Measurements from ENCODE around the gene CLASP1.

- TF ChIP-seq, protein P1, sequence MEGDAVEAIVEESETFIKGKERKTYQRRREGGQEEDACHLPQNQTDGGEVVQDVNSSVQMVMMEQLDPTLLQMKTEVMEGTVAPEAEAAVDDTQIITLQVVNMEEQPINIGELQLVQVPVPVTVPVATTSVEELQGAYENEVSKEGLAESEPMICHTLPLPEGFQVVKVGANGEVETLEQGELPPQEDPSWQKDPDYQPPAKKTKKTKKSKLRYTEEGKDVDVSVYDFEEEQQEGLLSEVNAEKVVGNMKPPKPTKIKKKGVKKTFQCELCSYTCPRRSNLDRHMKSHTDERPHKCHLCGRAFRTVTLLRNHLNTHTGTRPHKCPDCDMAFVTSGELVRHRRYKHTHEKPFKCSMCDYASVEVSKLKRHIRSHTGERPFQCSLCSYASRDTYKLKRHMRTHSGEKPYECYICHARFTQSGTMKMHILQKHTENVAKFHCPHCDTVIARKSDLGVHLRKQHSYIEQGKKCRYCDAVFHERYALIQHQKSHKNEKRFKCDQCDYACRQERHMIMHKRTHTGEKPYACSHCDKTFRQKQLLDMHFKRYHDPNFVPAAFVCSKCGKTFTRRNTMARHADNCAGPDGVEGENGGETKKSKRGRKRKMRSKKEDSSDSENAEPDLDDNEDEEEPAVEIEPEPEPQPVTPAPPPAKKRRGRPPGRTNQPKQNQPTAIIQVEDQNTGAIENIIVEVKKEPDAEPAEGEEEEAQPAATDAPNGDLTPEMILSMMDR (IDR thresholded peaks at IDR 0.05; ENCODE audit: poor library complexity): no peak
- no peak for TF ChIP-seq EZH2 (IDR thresholded peaks at IDR 0.05; ENCODE audit: borderline replicate concordance)
These were observed 5.4 kb downstream of the CLASP1 start for GRCh38 chr2:121643877-121644276.

Measured in hepatocyte (in vitro differentiated cells).